GM18508 (cell line): ENCODE data around the gene GMPS.
"Not testable (repeated sequence)": the region's sequence is repeated elsewhere in the genome, so short reads cannot be mapped to it uniquely, and the experiment has no call there.

Experiments
- ATAC-seq: cut with Tn5 transposase; IDR thresholded peaks from one replicate; pipeline ENCODE4 v1.9.1; 2021; ENCODE audit warnings: moderate number of reproducible peaks; ENCODE audit not compliant: insufficient read depth, unreplicated experiment

Gene GMPS

GRCh38 chr3:155870133-155870944 lies at the start of gene GMPS:
Gene GMPS, plus strand, starts transcription at chr3:155870650. Its CDS starts 221 bp downstream, at chr3:155870871.
- peak; percentile 73 for ATAC-seq

- not testable (repeated sequence) for ATAC-seq
Observed at GRCh38 chr3:155828490-155829098, 41.9 kb upstream of the GMPS start.

GRCh38 chr3:155835341-155836071 lies 34.9 kb upstream of the GMPS start:
- no peak for ATAC-seq

- no peak for ATAC-seq
Observed at GRCh38 chr3:155843569-155843968, 26.9 kb upstream of the GMPS start.

- ATAC-seq = no peak
Observed at GRCh38 chr3:155846119-155846518, 24.3 kb upstream of the GMPS start.

GRCh38 chr3:155847993-155848392 lies 22.5 kb upstream of the GMPS start:
- ATAC-seq = no peak

- ATAC-seq = not testable (repeated sequence)
Observed at GRCh38 chr3:155849404-155849803, 21.0 kb upstream of the GMPS start.

GRCh38 chr3:155852341-155852740 lies 18.1 kb upstream of the GMPS start:
- ATAC-seq = no peak

- no peak for ATAC-seq
Observed at GRCh38 chr3:155853214-155854140, 17.0 kb upstream of the GMPS start.

GRCh38 chr3:155854141-155854940 lies 16.1 kb upstream of the GMPS start, which contains the start of gene SLC33A1:
Gene SLC33A1, minus strand, starts transcription at chr3:155854427. Its CDS starts 430 bp downstream, at chr3:155853997.
- ATAC-seq = peak; percentile 90

GRCh38 chr3:155859859-155860258 lies 10.6 kb upstream of the GMPS start:
- no peak for ATAC-seq

- ATAC-seq = not testable (repeated sequence)
Observed at GRCh38 chr3:155860424-155860823, 10.0 kb upstream of the GMPS start.

- ATAC-seq = no peak
Observed at GRCh38 chr3:155861476-155862183, 8.8 kb upstream of the GMPS start.

- ATAC-seq = not testable (repeated sequence)
Observed at GRCh38 chr3:155862290-155862982, 8.0 kb upstream of the GMPS start.

GRCh38 chr3:155863072-155863784 lies 7.2 kb upstream of the GMPS start:
- no peak for ATAC-seq

GRCh38 chr3:155869691-155870090 lies 759 bp upstream of the GMPS start:
- no peak for ATAC-seq
